Stimulated activated CD8-positive, alpha-beta memory T cell treated with anti-CD3 and anti-CD28 coated beads, Interleukin-4, amount 100 ng/mL, for 48 hours (primary cell): ENCODE measurements around the gene SLC25A47.
"Not testable (repeated sequence)": the region's sequence is repeated elsewhere in the genome, so short reads cannot be mapped to it uniquely, and the experiment has no call there.

ENCODE experiments used
- DNase-seq: peaks from one replicate; pipeline ENCODE4 v3.0.0-alpha.2; 2020

The SLC25A47 gene

GRCh38 chr14:100306101-100306997, 16.8 kb upstream of the SLC25A47 start, which contains the start of gene SLC25A29:
TSS of gene SLC25A29 (minus strand) at chr14:100306444. CDS start at chr14:100306232, 212 bp downstream.
- peak; percentile 86 for DNase-seq

DNA sequence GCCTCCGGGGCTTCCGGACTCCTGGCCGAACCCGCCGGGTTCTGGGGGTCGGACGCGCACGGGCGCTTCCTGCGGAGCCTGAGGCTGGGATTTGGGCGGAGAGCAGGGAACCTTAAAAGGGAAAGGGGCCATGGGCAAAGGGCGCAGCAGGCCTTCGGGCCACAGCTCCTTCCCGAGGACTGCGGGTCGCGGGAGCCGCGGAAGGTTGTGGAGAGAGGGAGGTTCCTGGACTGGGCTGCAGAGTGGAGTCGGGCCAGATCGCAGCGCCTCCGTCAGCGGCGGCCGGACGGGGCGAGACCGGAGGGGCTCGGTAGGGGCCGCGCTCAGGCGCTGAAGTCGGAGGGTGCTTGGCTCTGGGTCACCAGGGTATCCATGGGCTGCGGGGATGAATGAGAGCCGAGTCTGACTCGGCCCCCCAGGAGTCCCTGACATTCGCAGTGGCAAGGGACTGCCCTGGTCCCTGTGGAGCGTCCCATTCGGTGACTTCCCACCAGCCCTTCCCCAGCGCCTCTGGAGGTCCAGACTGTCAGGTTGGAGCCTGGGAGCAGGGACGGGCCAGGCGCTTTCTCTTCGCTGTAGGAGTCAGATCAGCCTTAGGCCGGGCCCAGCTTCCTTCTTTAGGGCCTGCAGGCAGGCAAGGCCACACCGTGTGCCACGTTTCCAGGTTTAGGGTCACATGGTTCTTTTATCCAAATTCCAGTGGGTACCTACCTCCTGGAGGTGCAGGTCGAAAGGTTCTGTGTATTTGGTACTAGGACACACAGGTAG, 16.0 kb upstream of the SLC25A47 start:
- no peak for DNase-seq

DNA sequence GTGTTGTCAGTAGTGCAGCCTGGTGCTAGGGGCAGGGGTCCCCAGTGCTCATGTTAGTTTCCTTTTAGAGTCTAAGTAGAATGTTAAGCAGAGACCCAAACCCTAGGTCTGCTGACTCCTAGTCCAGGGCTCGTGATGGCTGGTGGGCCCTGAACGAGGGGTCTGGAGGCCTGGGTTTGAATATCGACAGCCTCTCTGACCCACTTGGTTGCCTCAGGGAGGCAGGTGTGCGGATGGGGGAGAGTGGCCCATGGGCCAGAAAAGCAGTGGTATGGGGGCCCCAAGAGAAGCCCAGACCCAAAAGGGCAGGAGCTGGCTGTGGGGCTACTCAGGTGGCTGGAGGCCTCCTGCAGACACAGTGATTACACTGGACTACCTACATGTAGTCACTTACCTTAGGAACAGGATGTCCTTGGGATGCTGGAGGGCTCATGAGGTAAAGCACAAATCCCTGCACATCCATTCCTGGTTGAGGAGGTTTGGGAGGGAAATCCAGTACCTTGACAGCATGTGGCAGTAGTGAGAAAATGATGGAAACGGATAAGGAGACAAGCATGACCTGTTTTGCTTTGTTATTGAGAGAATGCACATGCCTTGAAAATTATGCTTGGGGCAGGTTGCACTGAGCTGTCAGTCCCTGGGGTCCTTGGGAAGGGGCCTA, 15.2 kb upstream of the SLC25A47 start:
- DNase-seq, result no peak

GRCh38 chr14:100308427-100308792, 14.7 kb upstream of the SLC25A47 start:
- DNase-seq, result not testable (repeated sequence)

DNA sequence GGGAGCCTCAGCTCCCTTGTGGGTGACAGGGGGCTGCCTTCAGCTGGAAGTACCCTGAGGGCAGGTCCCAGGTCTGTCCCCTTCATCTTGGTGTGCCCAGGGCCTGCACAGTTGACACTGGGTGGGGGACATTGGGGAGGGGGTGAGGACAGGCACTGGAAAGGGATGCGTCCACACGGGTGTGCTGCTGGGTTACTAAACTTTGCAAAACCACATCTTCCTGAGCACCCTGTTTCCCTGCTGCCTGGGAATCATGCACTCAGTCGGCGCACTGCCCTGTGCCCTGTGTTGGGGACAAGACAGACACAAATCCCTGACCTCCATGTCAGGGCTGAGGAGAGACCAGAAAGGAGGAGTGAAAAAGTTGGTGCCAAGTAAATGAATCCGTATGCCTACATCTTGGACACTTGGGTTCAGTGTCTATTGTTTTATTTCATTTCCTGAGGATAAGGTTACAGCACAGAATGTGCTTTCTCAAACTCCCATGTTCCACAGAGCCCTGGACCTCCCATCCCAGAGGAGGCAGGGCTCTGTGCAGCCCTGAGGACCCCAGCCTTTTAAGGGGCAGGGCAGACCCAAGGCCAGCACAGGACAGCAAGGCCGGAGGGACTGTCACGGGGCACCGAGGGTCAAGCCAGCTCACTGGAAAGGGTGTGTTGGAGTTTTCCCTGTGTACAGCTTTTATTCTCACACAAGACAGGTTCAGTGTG, 14.0 kb upstream of the SLC25A47 start:
- DNase-seq, result no peak

DNA sequence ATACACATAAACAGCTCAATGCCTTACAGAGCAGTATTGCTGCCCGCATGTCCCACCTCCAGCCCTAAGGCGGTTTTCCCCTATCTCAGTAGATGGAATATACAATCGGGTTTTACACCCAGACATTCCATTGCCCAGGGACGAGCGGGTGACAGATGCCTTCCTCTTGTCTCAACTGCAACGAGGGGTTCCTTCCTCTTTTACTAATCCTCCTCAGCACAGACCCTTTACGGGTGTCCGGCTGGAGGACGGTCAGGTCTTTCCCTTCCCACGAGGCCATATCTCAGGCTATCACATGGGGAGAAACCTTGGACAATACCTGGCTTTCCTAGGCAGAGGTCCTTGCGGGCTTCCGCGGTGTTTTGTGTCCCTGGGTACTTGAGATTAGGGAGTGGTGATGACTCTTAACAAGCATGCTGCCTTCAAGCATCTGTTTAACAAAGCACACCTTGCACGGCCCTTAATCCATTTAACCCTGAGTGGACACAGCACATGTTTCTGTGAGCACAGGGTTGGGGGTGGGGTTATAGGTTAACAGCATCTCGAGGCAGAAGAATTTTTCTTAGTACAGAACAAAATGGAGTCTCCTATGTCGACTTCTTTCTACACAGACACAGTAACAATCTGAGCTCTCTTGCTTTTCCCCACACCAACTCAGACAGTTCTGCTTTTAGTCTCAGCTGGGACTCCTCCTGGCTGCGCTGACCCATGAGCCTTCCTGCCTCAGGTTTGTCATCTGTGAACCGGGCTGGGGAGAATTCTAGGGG, 10.8 kb upstream of the SLC25A47 start:
- not testable (repeated sequence) for DNase-seq

GRCh38 chr14:100312877-100313400, 10.2 kb upstream of the SLC25A47 start:
- no peak for DNase-seq

- DNase-seq, result no peak
Measured at GRCh38 chr14:100313464-100314230, 9.5 kb upstream of the SLC25A47 start.

DNA sequence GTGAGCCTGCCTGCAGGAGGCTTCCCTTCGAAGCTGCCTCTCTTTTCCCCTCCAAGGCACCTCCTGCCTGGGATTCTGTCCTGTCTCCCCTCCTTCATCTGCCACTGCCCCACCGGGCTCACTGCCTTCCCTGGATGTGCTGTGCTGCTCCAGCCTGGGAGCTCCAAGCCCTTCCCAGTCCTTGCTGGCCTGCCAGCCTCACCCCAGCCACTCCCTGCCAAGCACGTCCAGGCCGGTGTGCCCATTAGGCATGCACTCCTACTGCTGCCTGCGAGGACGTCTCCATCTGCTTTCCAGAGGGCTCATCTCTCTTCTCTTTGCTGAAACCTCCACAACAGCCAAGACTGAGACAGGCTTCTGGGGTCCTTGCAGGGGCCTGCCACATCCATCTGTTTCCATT, 8.4 kb upstream of the SLC25A47 start:
- no peak for DNase-seq

DNA sequence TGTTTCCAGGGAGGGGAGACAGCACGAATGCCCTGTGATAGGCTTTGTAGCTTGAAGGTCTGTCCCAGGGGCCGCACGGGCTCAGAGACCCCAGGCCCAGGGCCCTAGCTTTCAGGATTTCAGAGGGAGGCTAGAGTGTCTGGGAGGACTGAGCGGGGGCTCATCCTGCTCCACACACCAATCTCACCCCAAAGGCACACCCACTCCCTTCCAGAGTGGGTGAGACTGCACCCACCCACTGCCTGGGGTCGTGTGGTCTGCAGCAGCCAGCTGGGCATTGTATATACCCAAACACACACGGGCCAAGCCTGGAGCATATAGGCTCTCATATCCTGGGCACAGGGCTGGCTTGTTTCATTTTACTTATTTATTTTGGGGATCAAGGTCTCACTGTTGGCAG, 5.8 kb upstream of the SLC25A47 start:
- no peak for DNase-seq

GRCh38 chr14:100317912-100318808, 5.0 kb upstream of the SLC25A47 start:
- peak; percentile 86 for DNase-seq

GRCh38 chr14:100320157-100320856, 2.8 kb upstream of the SLC25A47 start:
- no peak for DNase-seq

DNA sequence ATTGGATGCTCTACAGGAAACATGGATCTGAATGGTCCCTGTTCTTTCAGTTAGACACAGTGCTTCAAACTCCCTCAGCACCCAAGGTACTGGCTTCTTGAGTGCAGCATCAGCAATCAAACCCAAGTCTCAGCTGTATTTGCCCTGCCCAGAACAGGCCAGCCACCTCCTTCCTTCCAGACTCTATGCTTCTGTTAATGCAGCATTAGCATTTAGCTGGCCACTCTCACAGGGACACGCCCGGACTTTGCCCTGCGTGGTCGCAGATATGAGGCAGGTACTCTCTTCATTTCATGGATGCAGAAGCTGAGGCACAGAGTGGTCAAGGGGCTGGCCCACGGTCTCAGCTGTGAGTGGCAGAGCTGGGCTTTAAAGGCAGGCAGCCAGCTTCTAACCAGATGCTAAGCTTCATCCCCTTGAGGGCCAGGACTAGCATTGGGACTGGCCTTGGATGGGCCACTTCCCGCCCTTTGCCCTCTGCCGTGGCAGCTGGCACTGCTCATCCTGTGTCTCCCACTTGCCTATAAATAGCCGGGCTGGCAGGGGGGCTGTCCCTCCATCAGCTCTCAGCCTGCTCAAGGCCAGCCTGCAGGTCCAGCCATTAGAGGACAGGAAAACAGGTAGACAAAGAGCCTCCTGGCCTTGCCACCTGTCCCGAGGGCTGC, 1.5 kb upstream of the SLC25A47 start:
- DNase-seq, result no peak

DNA sequence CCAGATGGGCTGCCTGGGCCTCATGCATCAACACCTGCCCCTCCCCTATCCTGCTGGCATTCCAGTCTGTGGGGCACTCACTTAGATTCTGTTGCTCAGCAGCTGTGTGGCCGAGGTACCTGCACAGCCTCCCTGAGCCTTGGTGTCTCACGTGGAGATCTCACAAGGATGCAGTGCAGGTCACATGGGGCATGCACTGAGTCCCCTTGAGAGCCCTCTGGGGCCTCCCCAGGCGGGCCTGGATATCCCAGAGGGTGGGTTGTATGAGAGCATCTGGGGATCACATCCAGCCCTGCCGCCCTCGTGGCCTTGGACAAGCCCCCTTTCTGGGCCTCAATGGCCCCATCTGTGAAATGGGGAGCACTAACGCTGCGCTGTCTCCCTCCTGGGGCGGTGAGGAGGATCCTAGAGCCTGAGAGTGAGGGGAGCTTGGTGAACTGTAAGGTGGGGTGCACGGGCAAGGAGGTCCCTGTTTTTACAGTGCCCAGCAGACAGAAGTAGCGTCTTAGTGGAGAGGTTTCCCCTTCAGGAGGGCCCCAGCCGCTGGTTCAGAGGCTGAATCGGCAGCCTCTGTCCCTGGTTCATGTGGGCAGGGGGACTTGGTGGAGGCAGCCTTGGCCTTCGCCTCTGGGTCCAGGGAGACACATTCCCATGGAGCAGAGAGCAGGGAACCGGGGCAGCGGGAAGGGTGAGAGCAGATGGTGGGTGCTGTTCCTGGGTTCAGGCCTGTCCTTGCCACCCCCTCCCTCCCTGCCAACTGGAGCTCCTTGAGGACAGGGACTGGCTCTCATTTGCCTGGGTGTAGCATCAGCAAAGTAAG, 791 bp upstream of the SLC25A47 start:
- no peak for DNase-seq

- DNase-seq, result no peak
Measured at GRCh38 chr14:100323942-100324307, 786 bp downstream of the SLC25A47 start.

DNA sequence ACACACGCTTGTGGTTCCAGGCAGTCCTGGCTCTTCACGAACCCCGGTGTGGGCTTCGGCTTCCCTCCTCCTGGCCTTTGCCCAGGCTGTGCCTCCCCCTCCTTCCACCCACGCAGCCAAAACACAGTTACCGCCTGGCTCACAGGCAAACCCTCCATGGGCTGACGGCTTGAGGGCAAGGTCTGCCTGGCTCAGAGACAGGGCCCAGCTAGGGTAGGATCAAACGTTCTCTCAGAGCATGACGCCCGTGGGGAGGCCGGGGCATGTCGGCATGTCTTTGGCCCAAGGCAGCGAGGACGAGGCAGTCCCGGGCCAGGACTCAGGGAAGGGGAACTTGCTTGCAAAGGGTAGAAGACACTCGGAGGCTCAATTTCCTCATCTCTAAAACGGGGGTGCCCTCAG, 2.1 kb downstream of the SLC25A47 start:
- no peak for DNase-seq

DNA sequence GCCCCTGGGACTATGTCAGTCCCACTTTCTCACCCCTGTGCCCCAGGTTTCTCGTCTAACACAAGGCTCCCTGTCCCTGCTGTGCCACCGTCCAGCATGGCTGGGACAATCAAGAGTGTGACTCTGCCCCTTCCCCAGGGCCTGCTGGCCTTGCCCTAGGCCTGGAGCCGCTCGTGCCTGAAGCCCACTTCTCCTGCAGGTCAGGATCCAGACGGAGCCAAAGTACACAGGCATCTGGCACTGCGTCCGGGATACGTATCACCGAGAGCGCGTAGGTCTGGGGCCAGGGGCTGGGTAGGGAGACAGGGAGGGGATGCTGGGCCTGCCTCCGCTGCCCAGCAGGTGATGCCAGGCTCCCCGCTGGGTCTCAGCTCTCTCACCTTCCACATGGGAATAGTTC, 2.8 kb downstream of the SLC25A47 start:
- no peak for DNase-seq

- no peak for DNase-seq
Measured at GRCh38 chr14:100327128-100327527, 4.0 kb downstream of the SLC25A47 start.
